Heart right ventricle (tissue), 16 donors: Measurements from ENCODE around the gene EHD2. TPM values are rescaled to one million over a fixed set of nuclear protein-coding genes. Genes with fewer than 3 reads are reported as not detected.

Source experiments
- ATAC-seq, 8 donors: fragments of 200-7000 bp; cut with Tn5 transposase; one replicate each; pipeline ENCODE4 v1.9.1; 2020; ENCODE audit warnings: mild to moderate bottlenecking in 8 of 8, moderate library complexity in 8 of 8, moderate number of reproducible peaks in 1 of 8
- DNase-seq, 2 donors: peaks; one replicate each; pipeline ENCODE4 v3.0.0-alpha.2; 2020
- H3K27ac ChIP-seq, 10 donors: fragments of 200-600 bp; sonication (generic) in 2 of 10; one replicate each; pipeline versions ENCODE4 v1.5.0 to v1.8.0; 2020 to 2022; ENCODE audit warnings: mild to moderate bottlenecking in 3 of 10
- H3K27me3 ChIP-seq, 7 donors: fragments of 200-600 bp; one replicate each; pipeline ENCODE4 v1.8.0; 2021 to 2022; ENCODE audit warnings: mild to moderate bottlenecking in 2 of 7
- H3K36me3 ChIP-seq, 9 donors: fragments of 200-600 bp; sonication (generic) in 1 of 9; one replicate each; pipeline versions ENCODE4 v1.5.0 to v1.8.0; 2020 to 2022; ENCODE audit warnings: mild to moderate bottlenecking in 2 of 9
- H3K4me1 ChIP-seq, 9 donors: fragments of 200-600 bp; sonication (generic) in 1 of 9; one replicate each; pipeline versions ENCODE4 v1.5.0 to v1.8.0; 2020 to 2022; ENCODE audit warnings: mild to moderate bottlenecking in 4 of 9
- H3K4me3 ChIP-seq, 10 donors: fragments of 200-600 bp; sonication (generic) in 2 of 10; one replicate each; pipeline versions ENCODE4 v1.5.0 to v1.8.0; 2020 to 2022; ENCODE audit warnings: mild to moderate bottlenecking in 7 of 10, moderate library complexity in 2 of 10
- H3K9me3 ChIP-seq, 11 donors: fragments of 200-600 bp in 10 of 11; sonication (generic) in 2 of 11; one replicate each; pipeline versions ENCODE4 v1.5.0 to v1.8.0; 2013 to 2022; ENCODE audit warnings: mild to moderate bottlenecking in 2 of 11, control low read depth in 1 of 11, moderate library complexity in 1 of 11
- CTCF ChIP-seq, 9 donors: fragments of 200-600 bp; sonication (generic) in 2 of 9; IDR thresholded peaks; one replicate each; pipeline versions ENCODE4 v1.5.0 to v1.8.0; 2021 to 2022; ENCODE audit warnings: antibody characterized with exemption in 9 of 9, mild to moderate bottlenecking in 5 of 9, moderate library complexity in 1 of 9
- WGBS, 2 donors: extraction: QIAGEN DNeasy Blood & Tissue Kit; methylation state at CpG; one replicate each; pipeline ENCODE4 v1.1.7; 2013; ENCODE audit warnings: inconsistent platforms in 1 of 2; 5-methylcytosine and 5-hydroxymethylcytosine counted together
- intact Hi-C, 10 donors: fragments of 100-400 bp; cut with DNase I; formaldehyde crosslinking; loops; one replicate each; pipeline versions ENCODE4 v1.11.1 to v1.14.2; 2022
- polyA plus RNA-seq, 2 donors: library from polyadenylated mRNA; stranded (reverse); fragments of 200-250 nt; gene quantifications; one replicate each; pipeline ENCODE4 v1.2.3, GENCODE V29; 2013
- total RNA-seq, 10 donors: library from RNA; stranded (reverse); fragmentation: NEBNext Ultra II Directional in 3 of 10; extraction: Animal tissue kit (Norgen Biotek cat#: 25700) in 3 of 10; gene quantifications; one replicate each; pipeline versions ENCODE4 v1.2.1 to v1.2.4, GENCODE V29; 2021 to 2023
- donor health status: Arrhythmogenic right ventricular cardiomyopathy.
- donor health status: ischemic (EF 13 %, LVEDD 7.1; RV severe dilation, severe dysfunction).
- donor health status: healthy with polysubstance abuse.
- donor health status: DM: no; HTN: yes; CAD: no.
- donor health status: DM: no; HTN: no; CAD: no.
- donor health status: ischemic (EF 25% LVEDD 6.9; RV normal size, moderate dysfunction).
- donor health status: ischemic (EF 25% LVEDD 5.7; RV mildly dilated, moderate dysfunction).
- donor health status: healthy.
- donor health status: DM: yes; HTN: yes; CAD: no.
- donor health status: Ischemic cardiomyopathy.
- donor health status: ischemic (EF 35%, LVEDD 5.7; RV mildly dilated, moderate dysfunction).
- donor health status: nonischemic (EF 11% LVEDD 7.7; RV severe dilation, severe dysfunction).
- donor health status: DM: yes; HTN: yes; CAD: no.
- donor health status: PGD.
- donor health status: ischemic (EF 29% LVEDD 5.4; RV normal size, mild dysfunction).
- donor health status: nonischemic (EF 23%, LVEDD 6.1; RV moderate dilation, normal function).

EHD2 gene
- total and polyA plus RNA-seq, 12 donors: 27.5 to 78.2 (median 47.5) TPM

DNA sequence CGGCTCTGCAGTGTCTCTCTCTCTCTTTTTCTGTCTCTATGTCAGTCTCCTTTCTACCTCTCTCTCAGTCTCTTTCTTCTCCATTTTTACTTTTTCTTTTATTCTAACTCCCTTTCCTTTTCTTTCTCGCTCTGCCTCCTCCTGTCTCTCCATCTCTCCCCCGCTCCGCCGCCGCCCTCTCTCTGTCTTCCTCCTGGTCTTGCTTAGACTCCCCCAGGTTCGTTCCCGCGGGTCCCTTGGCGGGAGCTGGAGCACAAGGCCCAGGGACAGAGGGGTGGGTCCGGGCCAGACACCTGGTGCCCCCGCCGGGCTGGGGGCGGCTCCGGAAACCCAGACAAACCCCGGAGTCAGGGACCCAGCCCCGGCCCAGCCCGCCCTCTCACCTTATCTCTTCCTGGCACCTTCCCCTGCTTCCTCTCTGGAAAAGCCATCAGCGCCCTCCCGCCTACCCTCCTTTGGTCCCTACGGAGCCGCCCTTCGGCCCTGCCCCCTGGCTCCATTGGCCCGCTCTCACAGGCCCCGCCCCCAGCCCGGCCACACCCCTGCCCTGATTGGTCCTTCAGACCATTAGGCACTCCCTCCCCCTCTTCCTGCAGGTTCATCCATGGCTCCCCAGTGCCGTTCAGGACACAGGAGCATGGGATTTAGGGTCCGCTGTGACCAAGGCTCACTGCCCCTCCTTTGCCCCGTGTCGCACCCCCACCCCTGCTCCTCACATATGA, 16.7 kb downstream of the EHD2 start:
- ATAC-seq (peak; percentile 86 to 93 (median 91)), DNase-seq (peak; percentile 86 to 88)
- peak overlapping the region; percentile 14 to 88 (median 80) for H3K27ac ChIP-seq
- intact Hi-C loops: loop anchor here in 1 of 10 donors (2.0 kb wide), 1 partner anchor 17 kb away; the partner anchor contains the start of gene EHD2
- H3K9me3 ChIP-seq: no peaks in the 10 kb centered on the region
- peaks cover 0 to 25% (median 0%) of the 10 kb centered on the region in 7 donors for H3K27me3 ChIP-seq
- peaks cover 13 to 64% (median 42%) of the 10 kb centered on the region in 9 donors for H3K4me1 ChIP-seq
- peaks cover 0 to 91% (median 25%) of the 10 kb centered on the region in 9 donors for H3K36me3 ChIP-seq
- no peak for TF ChIP-seq CTCF (IDR thresholded peaks at IDR 0.05)
- peak overlapping the region in 7 of 10 donors; percentile 16 to 40 (median 26) for H3K4me3 ChIP-seq
- WGBS, 2 donors: 24 to 25% methylated on average over 22 to 30 of the region's 30 CpGs

DNA sequence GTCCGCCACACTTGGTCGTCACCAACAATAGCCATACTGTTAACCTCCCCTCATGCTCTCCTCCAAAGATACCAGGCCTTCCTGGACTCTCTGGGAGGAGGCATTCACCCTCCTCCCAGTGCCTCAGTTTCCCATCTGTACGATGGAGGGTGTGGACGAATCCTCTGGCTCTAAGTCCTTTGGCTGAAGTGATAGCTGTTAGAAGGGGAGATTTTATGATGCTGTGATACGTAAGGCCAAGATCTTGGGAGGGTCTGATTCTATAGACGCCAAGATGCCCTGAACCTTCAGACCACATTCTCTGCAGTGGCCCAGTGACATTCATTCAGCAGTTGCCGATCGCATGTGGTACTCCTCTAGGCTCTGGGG, 17.3 kb downstream of the EHD2 start:
- intact Hi-C loops: no loop called here
- Histone ChIP-seq H3K4me1 (peaks cover 13 to 61% (median 42%) of the 10 kb centered on the region in 9 donors), H3K27me3 (peaks cover 0 to 25% (median 0%) of the 10 kb centered on the region in 7 donors), H3K9me3 (no peaks in the 10 kb centered on the region), H3K36me3 (peaks cover 0 to 91% (median 23%) of the 10 kb centered on the region in 9 donors), H3K4me3 (peak overlapping the region in 2 of 10 donors; percentile 23 to 40), H3K27ac (peak overlapping the region in 9 of 10 donors; percentile 43 to 88 (median 80))
- TF ChIP-seq CTCF (IDR thresholded peaks at IDR 0.05): no peak
- 77 to 78% methylated on average over 8 of the region's 8 CpGs for WGBS, 2 donors
- no peak for ATAC-seq
- DNase-seq: no peak

DNA sequence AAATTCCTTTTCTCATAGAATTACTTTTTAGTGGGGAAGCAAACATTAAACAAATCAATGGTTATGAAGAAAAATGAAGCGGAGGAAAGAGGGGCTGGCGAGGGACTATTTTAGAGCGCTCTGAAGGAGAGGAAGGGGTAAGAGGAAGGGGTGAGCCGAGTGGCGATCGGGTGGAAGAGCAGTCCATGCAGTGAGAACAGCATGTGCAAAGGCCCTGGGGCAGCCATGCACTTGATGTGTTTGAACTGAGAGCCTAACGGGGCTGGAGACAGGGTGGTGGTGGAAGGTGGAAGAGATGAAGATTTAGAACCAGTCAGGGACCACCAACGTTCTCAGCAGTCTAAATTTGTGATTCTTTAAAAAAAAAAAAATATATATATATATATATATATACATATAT, 17.7 kb downstream of the EHD2 start:
- ATAC-seq (no peak), DNase-seq (no peak)
- Histone ChIP-seq H3K4me3 (no peak overlapping the region), H3K4me1 (peaks cover 13 to 57% (median 39%) of the 10 kb centered on the region in 9 donors), H3K27me3 (peaks cover 0 to 25% (median 0%) of the 10 kb centered on the region in 7 donors), H3K36me3 (peaks cover 0 to 91% (median 19%) of the 10 kb centered on the region in 9 donors), H3K9me3 (no peaks in the 10 kb centered on the region), H3K27ac (peak overlapping the region in 7 of 10 donors; percentile 43 to 88 (median 80))
- no peak for TF ChIP-seq CTCF (IDR thresholded peaks at IDR 0.05)
- 91 to 94% methylated on average over 8 of the region's 8 CpGs for WGBS, 2 donors
- intact Hi-C loops: no loop called here

- Histone ChIP-seq H3K4me3 (no peak overlapping the region), H3K27ac (no peak overlapping the region), H3K27me3 (peaks cover 0 to 8% (median 0%) of the 10 kb centered on the region in 7 donors), H3K9me3 (no peaks in the 10 kb centered on the region), H3K4me1 (peaks cover 0 to 15% (median 7%) of the 10 kb centered on the region in 9 donors), H3K36me3 (peaks cover 0 to 99% (median 22%) of the 10 kb centered on the region in 9 donors)
- ATAC-seq (no peak), DNase-seq (no peak)
- 67 to 77% methylated on average over 4 of the region's 4 CpGs for WGBS, 2 donors
- intact Hi-C loops: no loop called here
- TF ChIP-seq CTCF (IDR thresholded peaks at IDR 0.05): no peak
Observed at GRCh38 chr19:47735131-47735530, 21.9 kb downstream of the EHD2 start.
